COR-L47 (cell line): ENCODE measurements around the gene ADPRH.
"Not testable (repeated sequence)": the region's sequence is repeated elsewhere in the genome, so short reads cannot be mapped to it uniquely, and the experiment has no call there.

Source experiments
- DNase-seq: peaks from one replicate; lab custom pipeline; 2025; lab: John Stamatoyannopoulos, UW

ADPRH gene

GRCh38 chr3:119559441-119559963 is 19.8 kb upstream of the ADPRH start, which contains the start of gene CD80:
Gene CD80 (minus strand): TSS chr3:119559614. CDS start chr3:119557728, 1,886 bp downstream.
- DNase-seq = peak; percentile 17

GRCh38 chr3:119560160-119560559 is 19.1 kb upstream of the ADPRH start:
- DNase-seq = no peak

GRCh38 chr3:119562307-119562961 is 16.9 kb upstream of the ADPRH start:
- no peak for DNase-seq

GRCh38 chr3:119563334-119563733 is 16.0 kb upstream of the ADPRH start:
- not testable (repeated sequence) for DNase-seq

- no peak for DNase-seq
Observed at GRCh38 chr3:119569156-119569555, 10.1 kb upstream of the ADPRH start.

GRCh38 chr3:119570229-119570628 is 9.1 kb upstream of the ADPRH start:
- DNase-seq = no peak

GRCh38 chr3:119571230-119571629 is 8.1 kb upstream of the ADPRH start:
- DNase-seq = no peak

- no peak for DNase-seq
Observed at GRCh38 chr3:119571688-119572087, 7.6 kb upstream of the ADPRH start.

- DNase-seq = no peak
Observed at GRCh38 chr3:119575507-119575906, 3.8 kb upstream of the ADPRH start.

GRCh38 chr3:119580067-119580760 is 922 bp downstream of the ADPRH start:
- DNase-seq = no peak

- DNase-seq = no peak
Observed at GRCh38 chr3:119582178-119582577, 2.9 kb downstream of the ADPRH start.

- no peak for DNase-seq
Observed at GRCh38 chr3:119585208-119585607, 5.9 kb downstream of the ADPRH start.

GRCh38 chr3:119585856-119586570 is 6.7 kb downstream of the ADPRH start:
- DNase-seq = no peak

GRCh38 chr3:119586733-119587172 is 7.5 kb downstream of the ADPRH start:
- DNase-seq = no peak

GRCh38 chr3:119588112-119588511 is 8.8 kb downstream of the ADPRH start:
- peak; percentile 27 for DNase-seq

GRCh38 chr3:119589102-119589773 is 9.9 kb downstream of the ADPRH start:
- no peak for DNase-seq

GRCh38 chr3:119590706-119591105 is 11.4 kb downstream of the ADPRH start:
- DNase-seq = no peak

GRCh38 chr3:119592861-119593260 is 13.6 kb downstream of the ADPRH start:
- no peak for DNase-seq

GRCh38 chr3:119594066-119594465 is 14.8 kb downstream of the ADPRH start:
- DNase-seq = no peak

GRCh38 chr3:119594929-119595328 is 15.6 kb downstream of the ADPRH start:
- not testable (repeated sequence) for DNase-seq

- no peak for DNase-seq
Observed at GRCh38 chr3:119595639-119596334, 16.5 kb downstream of the ADPRH start.
